ENCODE data around the gene ERCC6L. TPM values are rescaled to one million over a fixed set of nuclear protein-coding genes. Genes with fewer than 3 reads are reported as not detected.

ERCC6L gene
- total and polyA plus RNA-seq, 2 donors (not counting 1 experiment from before 2014, with no cell fraction given), result 0.34 to 0.61 TPM

DNA sequence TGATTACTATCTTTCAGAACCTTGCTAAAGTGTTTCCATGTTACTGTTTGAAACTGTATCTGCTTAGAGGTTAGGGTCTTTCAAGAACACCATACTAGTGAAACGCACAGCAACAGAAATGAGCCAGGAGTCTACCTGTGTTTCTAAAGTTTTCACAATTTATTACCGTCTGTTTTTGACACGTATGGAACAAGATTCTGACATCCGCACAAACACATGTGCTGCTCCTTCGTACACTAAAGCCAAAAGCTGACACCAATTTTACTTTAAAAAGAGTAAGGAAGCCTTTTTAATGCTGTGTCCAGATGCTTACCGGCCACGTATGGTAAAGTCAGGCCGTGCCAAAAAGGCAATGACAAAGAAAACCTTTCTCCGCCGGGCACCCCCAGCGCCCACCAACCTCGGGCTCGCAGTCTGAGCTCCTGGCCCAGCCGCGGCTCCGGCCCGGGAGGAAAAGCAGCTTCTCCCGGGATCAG, 37.7 kb upstream of the ERCC6L start:
- peaks cover 0 to 3% (median 0%) of the 10 kb centered on the region in 4 experiments for H3K27me3 ChIP-seq (replicated peaks in 1 of 4; ENCODE audit: control extremely low read depth in 1 of 4, control insufficient read depth in 3 of 4, insufficient read depth in 4 of 4, low read length in 3 of 4)
- intact Hi-C loops (cut with micrococcal nuclease), result loop anchor here (2.0 to 5.0 kb wide), 4 partner anchors 96 to 909 kb away; partner anchors contain the start of genes HDAC8, PIN4 and TAF1
- CTCF ChIA-PET, result interaction anchor here (0.9 to 3.1 kb wide), 12 partner anchors 22 to 285 kb away, joined by 3 to 13 read pairs (median 4); partner anchors contain the start of genes CITED1, ERCC6L and PIN4
- H4K20me1 ChIP-seq (ENCODE audit: control insufficient read depth, insufficient read depth, low read length, poor library complexity, severe bottlenecking), result no peaks in the 10 kb centered on the region
- TF ChIP-seq EZH2 (IDR thresholded peaks at IDR 0.05; ENCODE audit: borderline replicate concordance, insufficient read depth, low read depth, low read length, poor library complexity, severe bottlenecking), result no peak
- TF ChIP-seq, protein P1, sequence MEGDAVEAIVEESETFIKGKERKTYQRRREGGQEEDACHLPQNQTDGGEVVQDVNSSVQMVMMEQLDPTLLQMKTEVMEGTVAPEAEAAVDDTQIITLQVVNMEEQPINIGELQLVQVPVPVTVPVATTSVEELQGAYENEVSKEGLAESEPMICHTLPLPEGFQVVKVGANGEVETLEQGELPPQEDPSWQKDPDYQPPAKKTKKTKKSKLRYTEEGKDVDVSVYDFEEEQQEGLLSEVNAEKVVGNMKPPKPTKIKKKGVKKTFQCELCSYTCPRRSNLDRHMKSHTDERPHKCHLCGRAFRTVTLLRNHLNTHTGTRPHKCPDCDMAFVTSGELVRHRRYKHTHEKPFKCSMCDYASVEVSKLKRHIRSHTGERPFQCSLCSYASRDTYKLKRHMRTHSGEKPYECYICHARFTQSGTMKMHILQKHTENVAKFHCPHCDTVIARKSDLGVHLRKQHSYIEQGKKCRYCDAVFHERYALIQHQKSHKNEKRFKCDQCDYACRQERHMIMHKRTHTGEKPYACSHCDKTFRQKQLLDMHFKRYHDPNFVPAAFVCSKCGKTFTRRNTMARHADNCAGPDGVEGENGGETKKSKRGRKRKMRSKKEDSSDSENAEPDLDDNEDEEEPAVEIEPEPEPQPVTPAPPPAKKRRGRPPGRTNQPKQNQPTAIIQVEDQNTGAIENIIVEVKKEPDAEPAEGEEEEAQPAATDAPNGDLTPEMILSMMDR (IDR thresholded peaks at IDR 0.05), result no peak
- 1% methylated on average over 13 of the region's 18 CpGs for WGBS (ENCODE audit: insufficient coverage)
- peaks cover 0 to 26% of the 10 kb centered on the region in 2 experiments for H3K36me3 ChIP-seq (replicated peaks in 1 of 2; ENCODE audit: control extremely low read depth in 1 of 2, control insufficient read depth in 1 of 2, extremely low read depth in 1 of 2, insufficient read depth in 2 of 2, low read length in 1 of 2)
- peaks cover 6% of the 10 kb centered on the region for H3K79me2 ChIP-seq (ENCODE audit: control insufficient read depth, insufficient read depth, low read length)
- peak overlapping the region; percentile 88 for H3K4me3 Mint-ChIP-seq
- ATAC-seq (ENCODE audit: low read depth) (no peak), DNase-seq (no peak)
- peaks cover 29% of the 10 kb centered on the region for H3K4me1 Mint-ChIP-seq
- H3K9me3 ChIP-seq (ENCODE audit: control extremely low read depth in 1 of 3, control insufficient read depth in 2 of 3, insufficient read depth in 1 of 3, low read length in 2 of 3), result no peaks in the 10 kb centered on the region
- peak overlapping the region; percentile 85 for H3K9ac ChIP-seq (ENCODE audit: low read length)
- POLR2A ChIA-PET, result interaction anchor here (0.9 to 2.1 kb wide), 3 partner anchors 28 to 145 kb away, joined by 3 to 16 read pairs (median 3); partner anchors contain the start of gene PIN4
- H3K4me3 ChIP-seq (ENCODE audit: control extremely low read depth in 1 of 5, extremely low read depth in 1 of 5, insufficient read depth in 1 of 5, low read depth in 2 of 5, low read length in 4 of 5), result peak overlapping the region; percentile 65 to 97 (median 93)
- H2AFZ ChIP-seq (ENCODE audit: insufficient read depth, low read depth, low read length, poor library complexity, severe bottlenecking), result peak overlapping the region; percentile 77
- H3K27ac Mint-ChIP-seq, result peak overlapping the region; percentile 90
- H3K4me1 ChIP-seq (ENCODE audit: control insufficient read depth in 2 of 2, insufficient read depth in 2 of 2, low read length in 2 of 2), result peaks cover 14 to 16% of the 10 kb centered on the region in 2 donors
- H3K27me3 Mint-ChIP-seq, result no peaks in the 10 kb centered on the region
- no peaks in the 10 kb centered on the region for H3K9me3 Mint-ChIP-seq (ENCODE audit: insufficient read depth)
- peak overlapping the region; percentile 80 to 89 for H3K27ac ChIP-seq (ENCODE audit: low read length in 2 of 2)
- peak overlapping the region; percentile 77 for H3K4me2 ChIP-seq (replicated peaks; ENCODE audit: low read depth, low read length, poor library complexity, severe bottlenecking)

DNA sequence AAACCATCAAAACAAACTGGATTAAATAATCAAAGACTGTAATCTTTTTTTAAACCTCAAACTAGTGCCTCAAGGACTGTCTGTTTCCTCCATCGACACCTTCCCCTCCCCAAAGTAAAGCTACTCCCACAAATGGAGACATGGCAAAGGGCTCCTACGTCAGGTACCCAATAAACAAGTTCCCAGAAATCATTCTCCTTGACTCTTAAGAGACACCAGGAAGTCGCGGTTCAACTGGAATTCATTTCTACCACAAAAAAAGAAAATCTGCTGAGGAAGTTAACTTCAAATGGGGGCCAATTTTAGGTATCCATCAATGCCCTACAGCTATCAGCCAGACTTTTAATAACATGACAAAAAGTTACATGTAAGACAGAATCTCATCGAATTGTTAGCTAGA, 35.7 kb upstream of the ERCC6L start:
- TF ChIP-seq, protein P1 (IDR thresholded peaks at IDR 0.05), result no peak
- Mint-ChIP-seq H3K9me3 (ENCODE audit: insufficient read depth) (no peaks in the 10 kb centered on the region), H3K27ac (no peak overlapping the region), H3K27me3 (no peaks in the 10 kb centered on the region), H3K4me3 (peak overlapping the region; percentile 61), H3K4me1 (peaks cover 29% of the 10 kb centered on the region)
- no CpG with 5 or more reads among the region's 5 CpGs for WGBS (ENCODE audit: insufficient coverage)
- no peaks in the 10 kb centered on the region for H3K9me3 ChIP-seq (ENCODE audit: control extremely low read depth in 1 of 3, control insufficient read depth in 2 of 3, insufficient read depth in 1 of 3, low read length in 2 of 3)
- peak overlapping the region; percentile 85 for H3K9ac ChIP-seq (ENCODE audit: low read length)
- H3K79me2 ChIP-seq (ENCODE audit: control insufficient read depth, insufficient read depth, low read length), result peaks cover 6% of the 10 kb centered on the region
- POLR2A ChIA-PET, result no interaction called here
- H2AFZ ChIP-seq (ENCODE audit: insufficient read depth, low read depth, low read length, poor library complexity, severe bottlenecking), result no peak overlapping the region
- H3K27ac ChIP-seq (ENCODE audit: low read length in 2 of 2), result no peak overlapping the region
- H3K4me1 ChIP-seq (ENCODE audit: control insufficient read depth in 2 of 2, insufficient read depth in 2 of 2, low read length in 2 of 2), result peaks cover 14 to 16% of the 10 kb centered on the region in 2 donors
- no peak overlapping the region for H3K4me3 ChIP-seq (ENCODE audit: control extremely low read depth in 1 of 5, extremely low read depth in 1 of 5, insufficient read depth in 1 of 5, low read depth in 2 of 5, low read length in 4 of 5)
- H3K27me3 ChIP-seq (replicated peaks in 1 of 4; ENCODE audit: control extremely low read depth in 1 of 4, control insufficient read depth in 3 of 4, insufficient read depth in 4 of 4, low read length in 3 of 4), result peaks cover 0 to 3% (median 0%) of the 10 kb centered on the region in 4 experiments
- CTCF ChIA-PET, result no interaction called here
- H3K36me3 ChIP-seq (replicated peaks in 1 of 2; ENCODE audit: control extremely low read depth in 1 of 2, control insufficient read depth in 1 of 2, extremely low read depth in 1 of 2, insufficient read depth in 2 of 2, low read length in 1 of 2), result peaks cover 0 to 33% of the 10 kb centered on the region in 2 experiments
- no peak for DNase-seq
- H3K4me2 ChIP-seq (replicated peaks; ENCODE audit: low read depth, low read length, poor library complexity, severe bottlenecking), result no peak overlapping the region
- no peaks in the 10 kb centered on the region for H4K20me1 ChIP-seq (ENCODE audit: control insufficient read depth, insufficient read depth, low read length, poor library complexity, severe bottlenecking)
- intact Hi-C loops (cut with micrococcal nuclease), result no loop called here
- no peak for ATAC-seq (ENCODE audit: low read depth)
